Endothelial cell of umbilical vein (primary cell): Measurements from ENCODE around the gene CRYBG3. TPM values are rescaled to one million over a fixed set of nuclear protein-coding genes. Genes with fewer than 3 reads are reported as not detected.

ENCODE experiments used
- BruUV-seq: library from RNA; stranded (reverse); fragments of 400-500 nt; replicated peaks from 2 replicates; lab custom pipeline; 2021; lab: Mats Ljungman, UMichigan
- CTCF ChIA-PET: fragments of 300-600, 350-600 bp; sonication (Branson Sonifier 250); formaldehyde crosslinking; loops from one replicate; lab custom pipeline; 2021; ENCODE audit warnings: antibody characterized with exemption, inconsistent platforms; lab: Charles Lee
- POLR2A ChIA-PET: fragments of 300-600, 350-600 bp; sonication (Branson Sonifier 250); formaldehyde crosslinking; loops from one replicate; lab custom pipeline; 2021; ENCODE audit warnings: antibody characterized with exemption, inconsistent platforms; lab: Charles Lee
- DNase-seq: peaks from one replicate; pipeline ENCODE4 v3.0.0-alpha.2; 2011; ENCODE audit warnings: low read depth, low spot score
- FAIRE-seq: peaks from 2 replicates; lab custom pipeline; 2011; peaks lifted over from hg19 to GRCh38; lab: Jason Lieb, UNC
- H2AFZ ChIP-seq: 2 replicates; pipeline ENCODE4 v1.6.0; 2012; ENCODE audit warnings: low read depth, low read length, control low read depth, inconsistent platforms
- H3K27ac ChIP-seq: 2 replicates; pipeline ENCODE4 v1.5.1; 2011; ENCODE audit warnings: low read depth, mild to moderate bottlenecking, control low read depth, low read length, moderate library complexity; ENCODE audit not compliant: insufficient read depth
- H3K27me3 ChIP-seq, 2 experiments: 2 replicates each; pipeline versions ENCODE4 v1.6.0 to v1.6.1; 2011; ENCODE audit warnings: low read length in 2 of 2, mixed read lengths in 1 of 2; ENCODE audit not compliant: control insufficient read depth in 2 of 2, insufficient read depth in 2 of 2
- H3K36me3 ChIP-seq, 2 experiments: 2 replicates in 1 of 2; 3 replicates in 1 of 2; pipeline ENCODE4 v1.5.1; 2011; ENCODE audit warnings: low read length in 2 of 2, mild to moderate bottlenecking in 1 of 2, moderate library complexity in 1 of 2; ENCODE audit not compliant: control insufficient read depth in 2 of 2, insufficient read depth in 2 of 2; ENCODE audit errors: extremely low read depth in 1 of 2
- H3K4me1 ChIP-seq: 3 replicates; pipeline ENCODE4 v1.5.1; 2011; ENCODE audit warnings: mild to moderate bottlenecking, low read length; ENCODE audit not compliant: control insufficient read depth, insufficient read depth; ENCODE audit errors: extremely low read depth
- H3K4me2 ChIP-seq: 2 replicates; pipeline ENCODE4 v1.6.1; 2011; ENCODE audit warnings: low read length, control low read depth, mixed read lengths; ENCODE audit not compliant: insufficient read depth
- H3K4me3 ChIP-seq, 3 experiments: fragments of 200-600 bp in 1 of 3; sonication (generic), shearing (Covaris generic) in 1 of 3; replicated peaks in 1 of 3; 2 replicates each; pipeline ENCODE4 v1.5.1; 2011 to 2016; ENCODE audit warnings: control low read depth in 3 of 3, low read length in 3 of 3, mild to moderate bottlenecking in 2 of 3, inconsistent platforms in 1 of 3, low read depth in 1 of 3, moderate library complexity in 1 of 3; ENCODE audit not compliant: insufficient read depth in 1 of 3
- H3K79me2 ChIP-seq: 2 replicates; pipeline ENCODE4 v1.6.0; 2012; ENCODE audit warnings: low read length, inconsistent platforms; ENCODE audit not compliant: control insufficient read depth, insufficient read depth
- H3K9ac ChIP-seq: replicated peaks from 2 replicates; pipeline ENCODE3; 2011; ENCODE audit warnings: low read length, control low read depth; ENCODE audit not compliant: insufficient read depth; ENCODE audit errors: extremely low read depth
- H3K9me1 ChIP-seq: replicated peaks from 3 replicates; pipeline ENCODE4 v1.6.0; 2011; ENCODE audit warnings: mild to moderate bottlenecking, low read length; ENCODE audit not compliant: control insufficient read depth, insufficient read depth; ENCODE audit errors: extremely low read depth
- H3K9me3 ChIP-seq: replicated peaks from 2 replicates; pipeline ENCODE4 v1.5.1; 2012; ENCODE audit warnings: low read length, inconsistent platforms; ENCODE audit not compliant: control insufficient read depth, insufficient read depth
- H4K20me1 ChIP-seq: replicated peaks from 2 replicates; pipeline ENCODE3; 2011; ENCODE audit warnings: mild to moderate bottlenecking, low read length; ENCODE audit not compliant: control insufficient read depth, insufficient read depth; ENCODE audit errors: extremely low read depth
- EZH2 ChIP-seq: IDR thresholded peaks from 2 replicates; pipeline ENCODE4 v1.6.1; 2012; ENCODE audit warnings: borderline replicate concordance, low read depth, mild to moderate bottlenecking, moderate library complexity, low read length, inconsistent platforms; ENCODE audit not compliant: severe bottlenecking
- FOS ChIP-seq: IDR thresholded peaks from 2 replicates; pipeline ENCODE4 v1.6.1; 2011; ENCODE audit warnings: mild to moderate bottlenecking, low read length, moderate library complexity, borderline replicate concordance; ENCODE audit not compliant: insufficient read depth
- GATA2 ChIP-seq: IDR thresholded peaks from 2 replicates; pipeline ENCODE4 v1.7.0; 2011; ENCODE audit warnings: low read depth, mild to moderate bottlenecking, moderate library complexity, mixed read lengths, low read length; ENCODE audit not compliant: insufficient read length, insufficient read depth
- JUN ChIP-seq: IDR thresholded peaks from 2 replicates; pipeline ENCODE4 v1.6.1; 2011; ENCODE audit warnings: borderline replicate concordance, low read depth; ENCODE audit not compliant: insufficient read length, insufficient read depth
- MAX ChIP-seq: IDR thresholded peaks from 2 replicates; pipeline ENCODE4 v1.6.1; 2011; ENCODE audit not compliant: insufficient read depth, insufficient read length
- POLR2A ChIP-seq: IDR thresholded peaks from 2 replicates; pipeline ENCODE4 v1.6.1; 2012; ENCODE audit warnings: low read depth, mild to moderate bottlenecking, control low read depth, low read length
- POLR2AphosphoS5 ChIP-seq: IDR thresholded peaks from 2 replicates; pipeline ENCODE4 v1.6.1; 2012; ENCODE audit warnings: low read depth, mild to moderate bottlenecking, control low read depth, low read length, moderate library complexity; ENCODE audit not compliant: insufficient read depth
- dilution Hi-C: fragments of 300-500 bp; cut with MboI; formaldehyde crosslinking; loops from one replicate; pipeline ENCODE4 v1.15.0; 2019; ENCODE audit warnings: low sequenced_read_pairs; ENCODE audit not compliant: extremely low pct_ligation_motif_present
- intact Hi-C: fragments of 100-400 bp; cut with micrococcal nuclease; formaldehyde crosslinking; loops from one replicate; pipeline ENCODE4 v1.10.0; 2022
- polyA plus RNA-seq, 4 experiments: library from polyadenylated mRNA; depleted of rRNA in 3 of 4; stranded (reverse) in 3 of 4; unstranded in 1 of 4; fragments of >200 nt; gene quantifications; 2 replicates each; pipeline versions ENCODE4 v1.2.1 to v1.2.3, GENCODE V29; 2011 to 2012; ENCODE audit warnings: missing spikeins in 1 of 4
- total RNA-seq: library from RNA; stranded (reverse); gene quantifications from 2 replicates; pipeline ENCODE4 v1.2.3, GENCODE V29; 2021
- TF ChIP-seq, protein P1 (sequence below), 2 donors: IDR thresholded peaks; 1 replicate in 1 of 2; 2 replicates in 1 of 2; pipeline ENCODE4 v1.5.1; 2011; ENCODE audit warnings: low read length in 2 of 2, mild to moderate bottlenecking in 2 of 2, moderate library complexity in 2 of 2, control low read depth in 1 of 2, inconsistent platforms in 1 of 2, low read depth in 1 of 2; ENCODE audit not compliant: insufficient read depth in 1 of 2; ENCODE audit errors: extremely low read depth in 1 of 2

The CRYBG3 gene
- total and polyA plus RNA-seq, 2 donors (not counting 3 experiments of a cell fraction or from before 2014, with no cell fraction given) = 2.8 to 15.0 TPM

GRCh38 chr3:97952872-97953271, 131.1 kb downstream of the CRYBG3 start:
- Histone ChIP-seq H3K4me2 (no peak overlapping the region), H3K9me3 (no peaks in the 10 kb centered on the region), H3K9me1 (no peaks in the 10 kb centered on the region), H3K27me3 (no peaks in the 10 kb centered on the region), H3K9ac (no peak overlapping the region), H3K36me3 (peaks cover 9 to 29% of the 10 kb centered on the region in 2 experiments), H2AFZ (no peak overlapping the region), H3K4me3 (no peak overlapping the region), H3K79me2 (no peaks in the 10 kb centered on the region), H3K4me1 (no peaks in the 10 kb centered on the region), H4K20me1 (no peaks in the 10 kb centered on the region), H3K27ac (no peak overlapping the region)
- intact Hi-C loops = no loop called here
- TF ChIP-seq MAX (no peak), POLR2AphosphoS5 (no peak), JUN (no peak), GATA2 (no peak), FOS (no peak), POLR2A (no peak), EZH2 (no peak)
- TF ChIP-seq, protein P1, sequence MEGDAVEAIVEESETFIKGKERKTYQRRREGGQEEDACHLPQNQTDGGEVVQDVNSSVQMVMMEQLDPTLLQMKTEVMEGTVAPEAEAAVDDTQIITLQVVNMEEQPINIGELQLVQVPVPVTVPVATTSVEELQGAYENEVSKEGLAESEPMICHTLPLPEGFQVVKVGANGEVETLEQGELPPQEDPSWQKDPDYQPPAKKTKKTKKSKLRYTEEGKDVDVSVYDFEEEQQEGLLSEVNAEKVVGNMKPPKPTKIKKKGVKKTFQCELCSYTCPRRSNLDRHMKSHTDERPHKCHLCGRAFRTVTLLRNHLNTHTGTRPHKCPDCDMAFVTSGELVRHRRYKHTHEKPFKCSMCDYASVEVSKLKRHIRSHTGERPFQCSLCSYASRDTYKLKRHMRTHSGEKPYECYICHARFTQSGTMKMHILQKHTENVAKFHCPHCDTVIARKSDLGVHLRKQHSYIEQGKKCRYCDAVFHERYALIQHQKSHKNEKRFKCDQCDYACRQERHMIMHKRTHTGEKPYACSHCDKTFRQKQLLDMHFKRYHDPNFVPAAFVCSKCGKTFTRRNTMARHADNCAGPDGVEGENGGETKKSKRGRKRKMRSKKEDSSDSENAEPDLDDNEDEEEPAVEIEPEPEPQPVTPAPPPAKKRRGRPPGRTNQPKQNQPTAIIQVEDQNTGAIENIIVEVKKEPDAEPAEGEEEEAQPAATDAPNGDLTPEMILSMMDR (IDR thresholded peaks at IDR 0.05; ENCODE audit: extremely low read depth in 1 of 2, insufficient read depth in 1 of 2, low read depth in 1 of 2, low read length in 2 of 2) = no peak
- FAIRE-seq (no peak), DNase-seq (no peak)
- no TSS peak for BruUV-seq
- CTCF ChIA-PET = no interaction called here
- dilution Hi-C loops = no loop called here
- POLR2A ChIA-PET = no interaction called here
